ENCODE results near the gene CDH13. TPM values are rescaled to one million over a fixed set of nuclear protein-coding genes. Genes with fewer than 3 reads are reported as not detected.

CDH13 gene
- total RNA-seq, 1 donor from 2014 or later: 2.3 TPM

- no peak for DNase-seq (ENCODE audit: low spot score)
- no peaks in the 10 kb centered on the region for H3K9me3 Mint-ChIP-seq (ENCODE audit: unreplicated experiment)
- peaks cover 3% of the 10 kb centered on the region for H3K4me1 Mint-ChIP-seq (ENCODE audit: unreplicated experiment)
- H3K27ac Mint-ChIP-seq (ENCODE audit: unreplicated experiment): no peak overlapping the region
- TF ChIP-seq, protein P1, sequence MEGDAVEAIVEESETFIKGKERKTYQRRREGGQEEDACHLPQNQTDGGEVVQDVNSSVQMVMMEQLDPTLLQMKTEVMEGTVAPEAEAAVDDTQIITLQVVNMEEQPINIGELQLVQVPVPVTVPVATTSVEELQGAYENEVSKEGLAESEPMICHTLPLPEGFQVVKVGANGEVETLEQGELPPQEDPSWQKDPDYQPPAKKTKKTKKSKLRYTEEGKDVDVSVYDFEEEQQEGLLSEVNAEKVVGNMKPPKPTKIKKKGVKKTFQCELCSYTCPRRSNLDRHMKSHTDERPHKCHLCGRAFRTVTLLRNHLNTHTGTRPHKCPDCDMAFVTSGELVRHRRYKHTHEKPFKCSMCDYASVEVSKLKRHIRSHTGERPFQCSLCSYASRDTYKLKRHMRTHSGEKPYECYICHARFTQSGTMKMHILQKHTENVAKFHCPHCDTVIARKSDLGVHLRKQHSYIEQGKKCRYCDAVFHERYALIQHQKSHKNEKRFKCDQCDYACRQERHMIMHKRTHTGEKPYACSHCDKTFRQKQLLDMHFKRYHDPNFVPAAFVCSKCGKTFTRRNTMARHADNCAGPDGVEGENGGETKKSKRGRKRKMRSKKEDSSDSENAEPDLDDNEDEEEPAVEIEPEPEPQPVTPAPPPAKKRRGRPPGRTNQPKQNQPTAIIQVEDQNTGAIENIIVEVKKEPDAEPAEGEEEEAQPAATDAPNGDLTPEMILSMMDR (IDR thresholded peaks at IDR 0.05; ENCODE audit: unreplicated experiment): no peak
- H3K4me3 Mint-ChIP-seq (ENCODE audit: unreplicated experiment): no peak overlapping the region
- no peaks in the 10 kb centered on the region for H3K36me3 Mint-ChIP-seq (ENCODE audit: low read depth, unreplicated experiment)
- peaks cover 1% of the 10 kb centered on the region for H3K27me3 Mint-ChIP-seq (ENCODE audit: unreplicated experiment)
Measured at GRCh38 chr16:82694239-82694874, 67.6 kb downstream of the CDH13 start.

GRCh38 chr16:82695806-82696205 lies 69.0 kb downstream of the CDH13 start:
- peaks cover 16% of the 10 kb centered on the region for H3K4me1 Mint-ChIP-seq (ENCODE audit: unreplicated experiment)
- H3K4me3 Mint-ChIP-seq (ENCODE audit: unreplicated experiment): no peak overlapping the region
- no peak for DNase-seq (ENCODE audit: low spot score)
- no peaks in the 10 kb centered on the region for H3K27me3 Mint-ChIP-seq (ENCODE audit: unreplicated experiment)
- no peak overlapping the region for H3K27ac Mint-ChIP-seq (ENCODE audit: unreplicated experiment)
- H3K36me3 Mint-ChIP-seq (ENCODE audit: low read depth, unreplicated experiment): no peaks in the 10 kb centered on the region
- TF ChIP-seq, protein P1 (IDR thresholded peaks at IDR 0.05; ENCODE audit: unreplicated experiment): no peak
- no peaks in the 10 kb centered on the region for H3K9me3 Mint-ChIP-seq (ENCODE audit: unreplicated experiment)

GRCh38 chr16:82699260-82699659 lies 72.5 kb downstream of the CDH13 start:
- TF ChIP-seq, protein P1 (IDR thresholded peaks at IDR 0.05; ENCODE audit: unreplicated experiment): no peak
- Mint-ChIP-seq H3K27me3 (ENCODE audit: unreplicated experiment) (no peaks in the 10 kb centered on the region), H3K9me3 (ENCODE audit: unreplicated experiment) (no peaks in the 10 kb centered on the region), H3K4me3 (ENCODE audit: unreplicated experiment) (no peak overlapping the region), H3K27ac (ENCODE audit: unreplicated experiment) (no peak overlapping the region), H3K36me3 (ENCODE audit: low read depth, unreplicated experiment) (no peaks in the 10 kb centered on the region), H3K4me1 (ENCODE audit: unreplicated experiment) (peaks cover 26% of the 10 kb centered on the region)
- no peak for DNase-seq (ENCODE audit: low spot score)

GRCh38 chr16:82699711-82700495 lies 73.1 kb downstream of the CDH13 start:
- Mint-ChIP-seq H3K9me3 (ENCODE audit: unreplicated experiment) (no peaks in the 10 kb centered on the region), H3K4me3 (ENCODE audit: unreplicated experiment) (no peak overlapping the region), H3K27ac (ENCODE audit: unreplicated experiment) (no peak overlapping the region), H3K36me3 (ENCODE audit: low read depth, unreplicated experiment) (no peaks in the 10 kb centered on the region), H3K4me1 (ENCODE audit: unreplicated experiment) (peaks cover 26% of the 10 kb centered on the region), H3K27me3 (ENCODE audit: unreplicated experiment) (no peaks in the 10 kb centered on the region)
- TF ChIP-seq, protein P1 (IDR thresholded peaks at IDR 0.05; ENCODE audit: unreplicated experiment): no peak
- DNase-seq (ENCODE audit: low spot score): no peak

Measured in endothelial cell (in vitro differentiated cells).